ENCODE data around the gene SLC35F3. TPM values are rescaled to one million over a fixed set of nuclear protein-coding genes. Genes with fewer than 3 reads are reported as not detected.

Gene SLC35F3
- total RNA-seq, 1 donor from 2014 or later: 2.6 TPM

GRCh38 chr1:234286206-234286605, 381.7 kb downstream of the SLC35F3 start:
- Mint-ChIP-seq H3K36me3 (ENCODE audit: low read depth) (peaks cover 10% of the 10 kb centered on the region), H3K4me3 (no peak overlapping the region), H3K27me3 (ENCODE audit: low read depth) (no peaks in the 10 kb centered on the region), H3K9me3 (peaks cover 11% of the 10 kb centered on the region), H3K27ac (ENCODE audit: unreplicated experiment) (no peak overlapping the region), H3K4me1 (peaks cover 26% of the 10 kb centered on the region)
- TF ChIP-seq CTCF (conservative IDR thresholded peaks at IDR 0.05): no peak
- no peak for DNase-seq (ENCODE audit: low read depth, low spot score)

- H3K4me1 Mint-ChIP-seq: peaks cover 14% of the 10 kb centered on the region
- TF ChIP-seq CTCF (conservative IDR thresholded peaks at IDR 0.05): no peak
- peaks cover 11% of the 10 kb centered on the region for H3K9me3 Mint-ChIP-seq
- H3K36me3 Mint-ChIP-seq (ENCODE audit: low read depth): peaks cover 10% of the 10 kb centered on the region
- no peak overlapping the region for H3K27ac Mint-ChIP-seq (ENCODE audit: unreplicated experiment)
- no peak for DNase-seq (ENCODE audit: low read depth, low spot score)
- no peaks in the 10 kb centered on the region for H3K27me3 Mint-ChIP-seq (ENCODE audit: low read depth)
- no peak overlapping the region for H3K4me3 Mint-ChIP-seq
Observed at GRCh38 chr1:234288946-234289345, 384.5 kb downstream of the SLC35F3 start.

- no peak for DNase-seq (ENCODE audit: low read depth, low spot score)
- Mint-ChIP-seq H3K4me1 (peaks cover 8% of the 10 kb centered on the region), H3K9me3 (peaks cover 11% of the 10 kb centered on the region), H3K27me3 (ENCODE audit: low read depth) (no peaks in the 10 kb centered on the region), H3K4me3 (no peak overlapping the region), H3K36me3 (ENCODE audit: low read depth) (peaks cover 10% of the 10 kb centered on the region), H3K27ac (ENCODE audit: unreplicated experiment) (no peak overlapping the region)
- TF ChIP-seq CTCF (conservative IDR thresholded peaks at IDR 0.05): no peak
Observed at GRCh38 chr1:234289538-234290305, 385.2 kb downstream of the SLC35F3 start.

GRCh38 chr1:234292011-234292410, 387.5 kb downstream of the SLC35F3 start:
- TF ChIP-seq CTCF (conservative IDR thresholded peaks at IDR 0.05): no peak
- H3K4me1 Mint-ChIP-seq: peaks cover 8% of the 10 kb centered on the region
- peaks cover 11% of the 10 kb centered on the region for H3K9me3 Mint-ChIP-seq
- no peak overlapping the region for H3K4me3 Mint-ChIP-seq
- no peak for DNase-seq (ENCODE audit: low read depth, low spot score)
- no peak overlapping the region for H3K27ac Mint-ChIP-seq (ENCODE audit: unreplicated experiment)
- peaks cover 10% of the 10 kb centered on the region for H3K36me3 Mint-ChIP-seq (ENCODE audit: low read depth)
- H3K27me3 Mint-ChIP-seq (ENCODE audit: low read depth): no peaks in the 10 kb centered on the region

- Mint-ChIP-seq H3K9me3 (peaks cover 11% of the 10 kb centered on the region), H3K27ac (ENCODE audit: unreplicated experiment) (no peak overlapping the region), H3K4me1 (peaks cover 8% of the 10 kb centered on the region)
Observed at GRCh38 chr1:234292548-234292947, 388.1 kb downstream of the SLC35F3 start.

More at GRCh38 chr1:234292548-234292947, 388.1 kb downstream of the SLC35F3 start:
- no peak for TF ChIP-seq CTCF (conservative IDR thresholded peaks at IDR 0.05)
- Mint-ChIP-seq H3K27me3 (ENCODE audit: low read depth) (no peaks in the 10 kb centered on the region), H3K4me3 (no peak overlapping the region), H3K36me3 (ENCODE audit: low read depth) (peaks cover 10% of the 10 kb centered on the region)
- DNase-seq (ENCODE audit: low read depth, low spot score): no peak

Data from neural crest cell (in vitro differentiated cells).